ENCODE results near the gene SRCIN1.

Gene SRCIN1

GRCh38 chr17:38597375-38597774 is 8.4 kb downstream of the SRCIN1 start:
- DNase-seq, result no peak

GRCh38 chr17:38596651-38597050 is 9.1 kb downstream of the SRCIN1 start:
- no peak for DNase-seq

DNA sequence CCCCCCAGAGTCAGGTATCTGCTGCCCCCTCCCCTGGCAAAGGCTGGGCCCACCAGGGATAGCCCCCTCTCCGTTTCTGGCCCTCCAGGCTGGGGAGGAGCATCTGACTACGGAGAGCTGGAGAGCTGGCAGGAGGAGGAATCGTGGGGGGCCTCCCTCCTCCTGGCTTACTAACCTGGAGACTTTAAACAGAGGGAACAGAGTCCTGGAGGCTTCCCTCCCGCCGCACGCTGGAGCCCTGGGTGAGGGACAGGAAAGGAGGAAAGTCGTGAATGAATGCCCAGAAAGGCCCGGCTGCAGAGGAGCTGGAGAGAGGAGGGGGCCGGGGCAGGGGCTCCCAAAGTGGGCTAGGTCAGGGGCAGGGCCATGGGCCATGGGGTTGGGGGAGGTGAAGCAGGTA is 9.9 kb downstream of the SRCIN1 start:
- no peak for DNase-seq

- no peak for DNase-seq
These were observed 11.6 kb downstream of the SRCIN1 start for GRCh38 chr17:38594152-38594551.

DNA sequence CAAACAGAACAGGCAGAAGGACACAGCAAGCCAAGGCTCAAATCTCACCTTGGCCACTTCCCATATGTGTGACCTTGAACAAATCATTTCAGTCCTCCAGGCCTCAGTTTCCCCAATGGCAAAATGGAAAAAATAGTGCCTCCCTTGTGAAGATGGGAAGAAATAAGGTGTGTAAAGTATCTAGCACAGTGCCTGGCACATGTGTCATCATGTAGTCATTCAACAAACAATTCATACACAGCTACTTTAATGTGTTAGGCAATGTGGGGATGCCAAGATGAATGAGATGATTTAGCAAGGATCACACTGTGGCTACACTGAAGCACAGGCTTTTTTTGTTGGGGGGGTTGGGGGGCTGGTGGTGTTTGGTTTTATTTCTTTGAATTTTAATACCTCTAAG is 13.3 kb downstream of the SRCIN1 start:
- DNase-seq, result no peak

GRCh38 chr17:38591759-38592241 is 14.0 kb downstream of the SRCIN1 start:
- DNase-seq, result no peak

DNA sequence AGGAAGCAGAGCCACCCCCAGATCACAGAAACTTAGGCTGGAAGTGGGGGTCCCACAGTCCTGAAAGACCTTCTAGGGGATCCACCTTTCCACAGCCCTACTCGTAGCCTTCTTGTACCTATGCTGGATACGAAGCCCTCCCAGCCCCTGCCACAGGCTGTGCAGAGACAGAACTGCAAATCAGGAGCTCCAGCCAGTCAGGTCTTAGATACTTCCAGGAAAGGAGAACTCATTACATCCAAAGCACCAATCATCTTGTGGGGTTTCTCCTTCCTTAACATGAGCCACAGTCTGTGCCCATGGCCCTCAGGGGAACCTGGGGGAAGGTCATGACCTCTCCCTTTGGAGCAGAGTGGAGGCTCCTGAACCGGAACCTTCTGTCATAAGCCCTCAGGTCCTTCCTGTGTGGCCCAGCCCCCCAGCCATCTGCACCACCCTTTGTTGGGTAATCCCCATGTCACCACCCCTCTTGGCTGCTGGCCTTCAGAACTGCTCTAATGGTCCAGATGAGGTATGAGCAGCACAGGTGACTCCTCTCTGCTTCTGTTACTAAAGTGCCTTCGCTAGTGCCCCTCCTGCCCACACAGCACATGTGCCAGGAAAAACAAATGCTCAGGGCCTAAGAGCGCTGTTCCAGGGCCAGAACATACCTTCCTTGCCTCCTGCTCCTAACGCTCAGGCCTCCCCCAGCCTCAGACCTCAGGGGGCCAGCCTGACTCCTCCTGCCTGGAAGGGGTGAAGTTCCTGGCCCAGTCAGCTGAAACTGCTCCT is 14.6 kb downstream of the SRCIN1 start:
- peak; percentile 80 for DNase-seq

GRCh38 chr17:38589462-38590114 is 16.2 kb downstream of the SRCIN1 start:
- no peak for DNase-seq

- DNase-seq, result peak; percentile 82
These were observed 17.0 kb downstream of the SRCIN1 start for GRCh38 chr17:38588788-38589174.

- DNase-seq, result peak; percentile 85
These were observed 17.6 kb downstream of the SRCIN1 start for GRCh38 chr17:38587947-38588787.

GRCh38 chr17:38587203-38587602 is 18.5 kb downstream of the SRCIN1 start:
- DNase-seq, result no peak

GRCh38 chr17:38586788-38587187 is 19.0 kb downstream of the SRCIN1 start:
- DNase-seq, result no peak

DNA sequence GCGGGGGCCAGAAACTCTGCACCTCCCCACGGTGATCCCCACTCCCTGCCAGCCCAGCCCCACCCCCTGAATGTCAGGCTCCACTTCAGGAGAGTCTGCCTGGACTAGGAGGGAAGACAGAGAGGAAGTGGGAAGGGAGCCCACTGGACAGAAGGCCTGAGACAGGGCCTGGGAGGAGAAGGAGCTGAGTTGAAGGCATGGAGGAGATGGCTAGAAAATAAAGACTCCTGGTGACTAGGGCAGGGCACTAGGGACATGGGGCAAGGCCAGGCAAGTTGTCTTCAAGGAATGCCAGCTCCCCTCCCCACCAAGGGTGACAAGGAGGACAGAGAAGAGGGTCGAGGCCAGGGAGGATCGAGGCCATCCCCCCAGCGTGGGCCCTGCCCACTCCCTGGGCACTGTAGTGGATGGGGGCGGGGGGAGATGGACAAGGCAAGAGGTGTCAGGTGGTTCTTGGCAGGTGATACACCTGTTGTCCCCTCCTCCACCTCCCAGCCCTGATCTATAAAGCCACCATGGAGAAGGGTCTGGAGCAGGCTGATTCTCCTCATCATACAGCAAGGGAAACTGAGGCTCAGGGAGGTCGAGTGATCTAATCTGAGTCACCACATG is 19.7 kb downstream of the SRCIN1 start:
- no peak for DNase-seq

- DNase-seq, result no peak
These were observed 20.5 kb downstream of the SRCIN1 start for GRCh38 chr17:38585056-38585917.

DNA sequence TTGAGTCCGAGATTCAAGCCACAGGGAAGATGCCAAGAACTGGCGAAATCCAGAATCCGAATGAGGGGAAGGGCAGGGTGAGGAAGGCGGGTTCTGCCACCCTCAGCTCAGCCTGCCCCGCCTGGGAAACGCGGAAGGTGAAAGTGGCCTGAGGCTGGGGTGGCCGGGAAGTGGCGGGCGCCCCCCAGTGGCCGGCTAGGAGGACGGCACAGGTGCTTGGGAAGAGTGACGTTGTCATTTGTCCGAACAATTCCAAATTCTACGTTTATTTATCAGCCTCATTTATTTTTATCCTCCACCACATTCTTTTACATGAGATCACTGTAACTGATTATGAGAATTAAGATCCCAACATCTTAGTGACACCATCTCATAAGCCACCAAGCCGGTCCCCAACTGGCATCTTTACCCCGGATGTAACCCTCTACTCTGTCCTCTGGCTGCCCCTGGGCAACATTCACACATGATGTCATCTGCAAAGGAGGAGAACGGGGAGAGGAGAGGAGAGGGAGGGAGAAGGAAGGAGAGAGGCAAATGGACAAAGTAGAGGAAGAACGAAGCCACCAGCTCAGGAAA is 21.3 kb downstream of the SRCIN1 start:
- DNase-seq, result peak; percentile 57

- DNase-seq, result no peak
These were observed 21.9 kb downstream of the SRCIN1 start for GRCh38 chr17:38583828-38584349.

DNA sequence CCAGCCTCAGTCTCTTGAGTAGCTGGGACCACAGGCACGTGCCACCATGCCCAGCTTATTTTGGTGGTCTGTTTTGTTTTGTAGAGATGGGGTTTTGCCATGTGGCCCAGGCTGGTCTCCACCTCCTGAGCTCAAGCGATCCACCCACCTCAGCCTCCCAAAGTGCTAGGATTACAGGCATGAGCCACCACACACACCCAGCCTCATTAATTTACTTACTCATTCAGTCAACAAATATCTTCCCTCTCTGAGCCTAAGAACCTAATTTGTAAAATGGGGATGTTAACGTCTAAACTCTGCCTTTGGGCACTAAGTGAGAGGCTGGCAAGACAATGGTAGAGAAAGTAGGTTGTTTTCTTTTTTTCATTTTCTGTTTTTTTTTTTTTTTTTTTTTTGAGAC is 22.6 kb downstream of the SRCIN1 start:
- DNase-seq, result no peak

DNA sequence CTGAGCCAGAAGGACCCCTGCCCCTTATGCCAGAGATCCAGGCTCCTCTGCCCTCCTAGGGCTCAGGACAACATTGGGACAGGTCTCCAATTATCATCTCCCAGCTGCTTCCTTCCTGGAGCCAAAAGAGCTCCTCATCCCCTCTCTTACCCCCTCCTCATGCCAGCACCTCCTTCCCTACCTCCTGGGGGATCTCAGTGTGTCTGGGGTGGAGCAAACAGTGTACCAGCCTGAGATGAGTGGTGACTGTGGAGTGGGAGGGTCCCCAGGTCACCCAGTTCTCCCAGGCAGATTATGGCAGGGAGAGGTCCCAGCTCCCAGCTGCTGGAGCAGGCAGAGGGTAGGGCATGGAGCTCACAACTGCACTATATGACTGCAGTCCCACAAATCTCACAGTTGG is 23.7 kb downstream of the SRCIN1 start:
- DNase-seq, result no peak

GRCh38 chr17:38579934-38580333 is 25.8 kb downstream of the SRCIN1 start:
- peak; percentile 97 for DNase-seq

- peak; percentile 24 for DNase-seq
These were observed 26.7 kb downstream of the SRCIN1 start for GRCh38 chr17:38579083-38579480.

All from NCI-H1092 treated with DMSO at 0.1 percent for 48 hours (cell line).